Loucy (cell line): ENCODE data around the gene KIAA0319L.

ENCODE experiments used
- EZH2phosphoT487 ChIP-seq: fragments of 200-600 bp; IDR thresholded peaks from 2 replicates; pipeline ENCODE4 v1.6.1; 2018; ENCODE audit warnings: antibody characterized with exemption, mild to moderate bottlenecking, moderate library complexity, borderline replicate concordance
- TF ChIP-seq, protein P1 (sequence below): fragments of 200-600 bp; sonication (generic); conservative IDR thresholded peaks from 2 replicates; pipeline ENCODE4 v1.5.1; 2014; ENCODE audit warnings: mild to moderate bottlenecking, antibody characterized with exemption, low read length

DNA sequence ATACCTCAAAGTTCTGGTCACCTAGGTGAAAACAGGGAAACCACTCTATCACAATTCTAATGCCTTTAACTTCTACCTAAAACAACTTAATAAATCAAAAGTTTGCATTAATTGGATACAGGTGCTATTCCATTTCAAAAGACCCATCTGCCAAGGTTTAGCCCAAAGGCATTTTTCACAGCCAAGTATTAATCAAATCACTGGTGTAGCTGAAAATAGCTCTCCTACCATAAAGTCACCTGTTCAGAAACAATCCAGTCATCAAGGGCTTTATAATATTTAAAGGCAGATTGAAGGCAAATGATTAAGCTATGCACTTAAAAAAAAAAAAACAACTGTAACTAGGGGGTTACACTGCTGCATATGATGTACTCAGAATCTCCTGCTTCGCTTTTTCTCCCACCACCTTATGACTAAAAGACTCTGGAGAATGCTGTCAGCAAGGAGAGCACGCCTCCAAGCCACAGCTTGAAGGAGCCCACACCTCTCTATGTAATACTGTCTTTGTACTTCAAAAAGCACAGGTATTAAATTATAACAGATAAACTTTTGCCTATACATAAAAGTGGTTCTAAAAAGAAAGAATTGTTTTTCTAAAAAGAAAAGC, 20.5 kb downstream of the KIAA0319L start:
- TF ChIP-seq, protein P1, sequence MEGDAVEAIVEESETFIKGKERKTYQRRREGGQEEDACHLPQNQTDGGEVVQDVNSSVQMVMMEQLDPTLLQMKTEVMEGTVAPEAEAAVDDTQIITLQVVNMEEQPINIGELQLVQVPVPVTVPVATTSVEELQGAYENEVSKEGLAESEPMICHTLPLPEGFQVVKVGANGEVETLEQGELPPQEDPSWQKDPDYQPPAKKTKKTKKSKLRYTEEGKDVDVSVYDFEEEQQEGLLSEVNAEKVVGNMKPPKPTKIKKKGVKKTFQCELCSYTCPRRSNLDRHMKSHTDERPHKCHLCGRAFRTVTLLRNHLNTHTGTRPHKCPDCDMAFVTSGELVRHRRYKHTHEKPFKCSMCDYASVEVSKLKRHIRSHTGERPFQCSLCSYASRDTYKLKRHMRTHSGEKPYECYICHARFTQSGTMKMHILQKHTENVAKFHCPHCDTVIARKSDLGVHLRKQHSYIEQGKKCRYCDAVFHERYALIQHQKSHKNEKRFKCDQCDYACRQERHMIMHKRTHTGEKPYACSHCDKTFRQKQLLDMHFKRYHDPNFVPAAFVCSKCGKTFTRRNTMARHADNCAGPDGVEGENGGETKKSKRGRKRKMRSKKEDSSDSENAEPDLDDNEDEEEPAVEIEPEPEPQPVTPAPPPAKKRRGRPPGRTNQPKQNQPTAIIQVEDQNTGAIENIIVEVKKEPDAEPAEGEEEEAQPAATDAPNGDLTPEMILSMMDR, result no peak
- TF ChIP-seq EZH2phosphoT487, result no peak
